ENCODE measurements around the gene FOXN3. TPM values are rescaled to one million over a fixed set of nuclear protein-coding genes. Genes with fewer than 3 reads are reported as not detected.

FOXN3 gene
- total and polyA plus RNA-seq, 10 of the 15 experiments (the other 5 are each of a cell fraction or from before 2014, with no cell fraction given) = 4.5 to 68.9 (median 29.7) TPM

DNA sequence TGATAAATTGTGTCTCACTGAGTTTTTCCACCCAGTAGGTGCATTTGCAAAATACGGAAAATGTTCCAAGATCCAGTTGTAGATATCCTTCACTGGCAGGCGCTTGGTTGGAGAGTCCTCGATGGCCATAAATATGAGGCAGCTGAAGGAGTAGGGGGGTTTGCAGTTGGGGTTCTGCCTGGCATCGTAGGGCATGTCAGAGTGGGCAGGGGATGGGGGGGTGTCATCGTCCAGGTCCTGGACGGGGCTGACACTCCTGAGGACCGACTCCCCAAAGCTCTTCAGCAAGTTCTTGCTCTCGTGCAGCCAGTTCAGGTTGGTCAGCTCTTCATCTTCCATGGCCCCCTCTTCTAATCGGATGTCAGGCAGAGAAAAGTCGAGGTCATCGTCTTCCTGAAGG is 5.1 kb downstream of the FOXN3 start:
- SMC1A ChIA-PET (ENCODE audit: uncharacterized antibody, unreplicated experiment) = no interaction called here
- Histone ChIP-seq H3K9me3 (replicated peaks; ENCODE audit: control insufficient read depth, insufficient read depth, low read length) (peaks cover 2% of the 10 kb centered on the region; the same call in 2 of the 3 replicates), H3K9ac (ENCODE audit: control insufficient read depth, insufficient read depth, low read length) (no peak overlapping the region), H2AFZ (ENCODE audit: control insufficient read depth, low read depth, low read length) (no peak overlapping the region), H3K4me3 (no peak overlapping the region), H3K79me2 (ENCODE audit: control insufficient read depth, insufficient read depth, low read length) (peaks cover 92% of the 10 kb centered on the region), H3K4me2 (ENCODE audit: control insufficient read depth, insufficient read depth) (no peak overlapping the region), H3K36me3 (ENCODE audit: control insufficient read depth in 2 of 2, insufficient read depth in 2 of 2, low read length in 1 of 2) (peaks cover 3% of the 10 kb centered on the region in 2 experiments), H4K20me1 (ENCODE audit: control insufficient read depth, insufficient read depth) (no peaks in the 10 kb centered on the region), H3K4me1 (ENCODE audit: control insufficient read depth, insufficient read depth, low read length) (peaks cover 28% of the 10 kb centered on the region), H3K27ac (ENCODE audit: control insufficient read depth, insufficient read depth) (no peak overlapping the region), H3K27me3 (replicated peaks in 1 of 2; ENCODE audit: control insufficient read depth in 2 of 2, insufficient read depth in 2 of 2, low read length in 1 of 2) (no peaks in the 10 kb centered on the region)
- CTCF ChIA-PET = no interaction called here
- intact Hi-C loops (cut with micrococcal nuclease; ENCODE audit: unreplicated experiment) = no loop called here
- DNase-seq (ENCODE audit: low read depth, low spot score) = no peak
- RAD21 ChIA-PET (ENCODE audit: unreplicated experiment) = interaction anchor here (0.5 kb wide), 1 partner anchor 15 kb away, joined by 3 read pairs; no protein-coding TSS in a partner anchor
- TF ChIP-seq CBFB (IDR thresholded peaks at IDR 0.05; ENCODE audit: low read depth) (no peak), POU2F2 (IDR thresholded peaks at IDR 0.05; ENCODE audit: borderline replicate concordance, low read depth, low read length) (no peak), REST (IDR thresholded peaks at IDR 0.05; ENCODE audit: low read depth, low read length) (no peak)
- 94% methylated on average over 11 of the region's 11 CpGs for WGBS (ENCODE audit: insufficient coverage, insufficient replicate concordance, low lambda C conversion rate, missing lambda C conversion rate)
- ATAC-seq = no peak
- FAIRE-seq = no peak
- in situ Hi-C loops (cut with MboI) = no loop called here
- POLR2A ChIA-PET = no interaction called here
- BruUV-seq (replicated peaks) = no TSS peak
